ENCODE results near the gene DSTN.

DSTN gene

DNA sequence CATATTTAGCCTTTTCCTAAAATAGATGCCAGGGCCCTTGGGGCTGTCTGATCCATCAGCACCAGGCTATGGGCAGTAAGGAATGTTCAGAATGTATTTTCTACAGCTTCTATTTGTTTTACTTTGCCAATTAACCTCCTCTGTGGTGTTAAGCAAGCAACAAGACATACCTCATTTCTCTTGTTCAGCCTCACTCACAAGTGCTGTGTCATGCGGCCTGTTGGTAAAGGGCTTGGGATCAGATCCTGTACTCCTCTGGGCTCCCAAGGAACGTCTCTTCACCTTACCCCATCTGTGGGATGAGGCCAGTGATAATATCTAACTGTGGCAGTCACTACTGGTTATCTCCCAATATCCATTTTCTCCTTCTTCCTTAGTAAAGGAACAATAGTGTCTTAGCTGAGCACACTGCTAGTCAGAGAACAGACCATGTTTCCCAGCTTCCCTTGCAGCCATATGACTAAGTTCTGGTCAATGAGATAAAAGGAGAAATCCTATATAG is 7.0 kb upstream of the DSTN start:
- Histone ChIP-seq H3K27ac (peak overlapping the region; percentile 99 to 100), H3K4me3 (no peak overlapping the region)
- TF ChIP-seq, protein P1, sequence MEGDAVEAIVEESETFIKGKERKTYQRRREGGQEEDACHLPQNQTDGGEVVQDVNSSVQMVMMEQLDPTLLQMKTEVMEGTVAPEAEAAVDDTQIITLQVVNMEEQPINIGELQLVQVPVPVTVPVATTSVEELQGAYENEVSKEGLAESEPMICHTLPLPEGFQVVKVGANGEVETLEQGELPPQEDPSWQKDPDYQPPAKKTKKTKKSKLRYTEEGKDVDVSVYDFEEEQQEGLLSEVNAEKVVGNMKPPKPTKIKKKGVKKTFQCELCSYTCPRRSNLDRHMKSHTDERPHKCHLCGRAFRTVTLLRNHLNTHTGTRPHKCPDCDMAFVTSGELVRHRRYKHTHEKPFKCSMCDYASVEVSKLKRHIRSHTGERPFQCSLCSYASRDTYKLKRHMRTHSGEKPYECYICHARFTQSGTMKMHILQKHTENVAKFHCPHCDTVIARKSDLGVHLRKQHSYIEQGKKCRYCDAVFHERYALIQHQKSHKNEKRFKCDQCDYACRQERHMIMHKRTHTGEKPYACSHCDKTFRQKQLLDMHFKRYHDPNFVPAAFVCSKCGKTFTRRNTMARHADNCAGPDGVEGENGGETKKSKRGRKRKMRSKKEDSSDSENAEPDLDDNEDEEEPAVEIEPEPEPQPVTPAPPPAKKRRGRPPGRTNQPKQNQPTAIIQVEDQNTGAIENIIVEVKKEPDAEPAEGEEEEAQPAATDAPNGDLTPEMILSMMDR (IDR thresholded peaks at IDR 0.05), result no peak

GRCh38 chr20:17565169-17565845 is 4.6 kb upstream of the DSTN start:
- DNase-seq, result no peak
- no peaks in the 10 kb centered on the region for H3K36me3 ChIP-seq
- TF ChIP-seq, protein P1 (IDR thresholded peaks at IDR 0.05), result no peak
- H3K9me3 ChIP-seq, result no peaks in the 10 kb centered on the region
- H3K27me3 ChIP-seq, result no peaks in the 10 kb centered on the region
- peak overlapping the region; percentile 99 to 100 for H3K27ac ChIP-seq
- peaks cover 0 to 86% (median 54%) of the 10 kb centered on the region in 4 donors for H3K4me1 ChIP-seq
- intact Hi-C loops (cut with DNase I; ENCODE audit: low total_unique reads), result no loop called here
- H3K4me3 ChIP-seq, result no peak overlapping the region

More for the DNA sequence above, 7.0 kb upstream of the DSTN start:
- DNase-seq, result peak in 1 of 2 donors; percentile 48
- Histone ChIP-seq H3K36me3 (no peaks in the 10 kb centered on the region), H3K9me3 (no peaks in the 10 kb centered on the region), H3K27me3 (no peaks in the 10 kb centered on the region), H3K4me1 (peaks cover 0 to 98% (median 68%) of the 10 kb centered on the region in 4 donors)
- intact Hi-C loops (cut with DNase I; ENCODE audit: low total_unique reads), result no loop called here

DNA sequence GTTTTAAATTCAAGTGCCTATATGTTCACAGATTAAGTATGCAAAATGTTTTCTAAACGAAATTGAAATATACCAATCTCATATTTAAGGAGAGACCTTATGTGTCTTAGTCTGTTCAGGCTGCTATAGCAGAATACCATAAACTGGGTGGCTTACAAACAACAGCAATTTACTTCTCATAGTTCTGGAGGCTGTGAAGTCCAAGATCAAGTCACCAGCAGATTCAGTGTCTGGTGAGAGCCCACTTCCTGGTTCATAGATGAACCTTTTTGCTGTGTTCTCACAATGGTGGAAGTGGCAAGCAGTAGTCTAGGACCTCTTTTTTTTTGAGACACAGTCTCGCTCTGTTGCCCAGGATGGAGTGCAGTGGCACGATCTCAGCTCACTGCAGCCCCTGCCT is 3.5 kb upstream of the DSTN start:
- peak overlapping the region; percentile 99 to 100 for H3K27ac ChIP-seq

DNA sequence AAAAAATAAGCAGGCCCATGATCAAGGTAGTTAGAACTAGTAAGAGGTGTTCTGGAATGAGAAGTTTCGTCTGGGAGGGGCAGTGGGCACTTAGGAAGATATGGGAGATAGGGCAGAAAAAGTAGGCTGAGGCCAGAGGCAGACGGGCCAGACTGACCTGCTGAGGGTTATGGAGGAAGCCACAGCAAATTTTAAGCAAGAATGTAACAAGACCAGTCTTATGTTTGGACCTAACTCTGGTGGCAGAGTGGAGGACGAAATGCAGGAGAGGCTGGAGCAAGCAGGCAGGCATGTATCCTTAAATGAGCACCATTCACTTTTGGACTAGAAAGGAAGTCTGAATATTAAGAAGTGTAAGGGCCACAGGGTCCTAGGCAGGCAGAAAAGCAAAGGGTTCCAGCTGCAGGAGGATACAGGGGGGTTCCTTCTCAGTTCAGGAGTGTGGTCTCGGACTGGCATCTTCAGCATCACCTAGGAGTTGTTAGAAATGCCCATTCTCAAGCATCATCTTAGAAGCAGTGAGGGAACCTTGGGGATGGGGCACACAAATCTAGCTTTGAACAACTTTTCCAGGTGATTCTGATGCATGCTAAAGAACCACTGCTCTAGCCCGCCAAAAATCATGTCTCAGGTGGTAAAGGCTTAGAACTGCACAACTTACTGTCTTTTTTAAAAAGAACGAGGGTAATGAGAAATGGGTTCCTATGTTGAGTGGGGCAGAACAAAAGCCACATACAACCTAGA is 1.7 kb upstream of the DSTN start:
- Histone ChIP-seq H3K27me3 (no peaks in the 10 kb centered on the region), H3K27ac (peak overlapping the region; percentile 99 to 100), H3K4me3 (peak overlapping the region; percentile 85 to 93), H3K4me1 (peaks cover 0 to 57% (median 32%) of the 10 kb centered on the region in 4 donors), H3K9me3 (no peaks in the 10 kb centered on the region), H3K36me3 (no peaks in the 10 kb centered on the region)
- TF ChIP-seq, protein P1 (IDR thresholded peaks at IDR 0.05), result no peak
- peak in 1 of 2 donors; percentile 62 for DNase-seq
- intact Hi-C loops (cut with DNase I; ENCODE audit: low total_unique reads), result loop anchor here (2.0 kb wide), 1 partner anchor 25 kb away; no protein-coding TSS in a partner anchor

More for the DNA sequence above, 3.5 kb upstream of the DSTN start:
- peaks cover 0 to 75% (median 45%) of the 10 kb centered on the region in 4 donors for H3K4me1 ChIP-seq
- TF ChIP-seq, protein P1 (IDR thresholded peaks at IDR 0.05), result no peak
- H3K27me3 ChIP-seq, result no peaks in the 10 kb centered on the region
- no peak for DNase-seq
- intact Hi-C loops (cut with DNase I; ENCODE audit: low total_unique reads), result no loop called here
- H3K36me3 ChIP-seq, result no peaks in the 10 kb centered on the region
- no peaks in the 10 kb centered on the region for H3K9me3 ChIP-seq
- H3K4me3 ChIP-seq, result no peak overlapping the region

- intact Hi-C loops (cut with DNase I; ENCODE audit: low total_unique reads), result loop anchor here (2.0 kb wide), 1 partner anchor 26 kb away; no protein-coding TSS in a partner anchor
- Histone ChIP-seq H3K4me1 (peaks cover 0 to 52% (median 28%) of the 10 kb centered on the region in 4 donors), H3K27me3 (no peaks in the 10 kb centered on the region), H3K27ac (peak overlapping the region; percentile 99 to 100), H3K36me3 (peaks cover 0 to 8% (median 5%) of the 10 kb centered on the region in 3 donors), H3K9me3 (no peaks in the 10 kb centered on the region), H3K4me3 (peak overlapping the region; percentile 85 to 93)
- TF ChIP-seq, protein P1 (IDR thresholded peaks at IDR 0.05), result no peak
- DNase-seq, result peak; percentile 92 to 99
These were observed 828 bp upstream of the DSTN start for GRCh38 chr20:17568972-17569521.
